H9 (cell line): ENCODE measurements around the gene COLQ. TPM values are rescaled to one million over a fixed set of nuclear protein-coding genes. Genes with fewer than 3 reads are reported as not detected.
A peak's percentile ranks its signal among the peaks of the same experiment; 100 is the strongest.

ENCODE experiments used
- DNase-seq: peaks from one replicate; pipeline ENCODE4 v3.0.0-alpha.2; 2017
- H2AFZ ChIP-seq: one replicate; pipeline ENCODE4 v1.6.1; 2013; ENCODE audit warnings: mild to moderate bottlenecking, low read length, control low read depth, moderate library complexity
- H2AK5ac ChIP-seq: 2 replicates; pipeline ENCODE4 v1.6.1; 2013; ENCODE audit warnings: low read length, control low read depth, mixed read lengths; ENCODE audit not compliant: insufficient read length
- H2BK120ac ChIP-seq: one replicate; pipeline ENCODE4 v1.6.1; 2013; ENCODE audit warnings: low read depth, mild to moderate bottlenecking, low read length, control low read depth, inconsistent platforms; ENCODE audit not compliant: poor library complexity, severe bottlenecking
- H2BK12ac ChIP-seq: 2 replicates; pipeline ENCODE4 v1.6.1; 2013; ENCODE audit warnings: low read length, control low read depth, mixed read lengths, low read depth; ENCODE audit not compliant: insufficient read length
- H2BK15ac ChIP-seq: 2 replicates; pipeline ENCODE4 v1.6.1; 2013; ENCODE audit warnings: low read depth, low read length, control low read depth
- H2BK20ac ChIP-seq: one replicate; pipeline ENCODE4 v1.6.1; 2013; ENCODE audit warnings: low read depth, mild to moderate bottlenecking, low read length, control low read depth, inconsistent platforms; ENCODE audit not compliant: poor library complexity, severe bottlenecking
- H2BK5ac ChIP-seq: 2 replicates; pipeline ENCODE4 v1.6.1; 2013; ENCODE audit warnings: low read length, control low read depth, mixed read lengths; ENCODE audit not compliant: insufficient read length
- H3K14ac ChIP-seq: 2 replicates; pipeline ENCODE4 v1.6.1; 2013; ENCODE audit warnings: low read length, control low read depth; ENCODE audit not compliant: insufficient read depth
- H3K18ac ChIP-seq: 2 replicates; pipeline ENCODE4 v1.6.1; 2013; ENCODE audit warnings: low read depth, mild to moderate bottlenecking, mixed read lengths, low read length, control low read depth; ENCODE audit not compliant: insufficient read length
- H3K23ac ChIP-seq: 2 replicates; pipeline ENCODE4 v1.6.1; 2013; ENCODE audit warnings: low read length, control low read depth, mixed read lengths, low read depth; ENCODE audit not compliant: insufficient read length
- H3K23me2 ChIP-seq: 2 replicates; pipeline ENCODE4 v1.6.1; 2013; ENCODE audit warnings: low read depth, mild to moderate bottlenecking, mixed read lengths, low read length, control low read depth; ENCODE audit not compliant: insufficient read length, poor library complexity, severe bottlenecking
- H3K27ac ChIP-seq: 2 replicates; pipeline ENCODE4 v1.5.1; 2013; ENCODE audit warnings: low read length, control low read depth, mixed read lengths, low read depth; ENCODE audit not compliant: insufficient read length
- H3K27me3 ChIP-seq: 2 replicates; pipeline ENCODE4 v1.6.1; 2013; ENCODE audit warnings: low read length, control low read depth, inconsistent platforms; ENCODE audit not compliant: insufficient read depth
- H3K4ac ChIP-seq: 2 replicates; pipeline ENCODE4 v1.6.1; 2013; ENCODE audit warnings: low read depth, mild to moderate bottlenecking, control low read depth, inconsistent platforms, low read length, moderate library complexity
- H3K4me1 ChIP-seq: 2 replicates; pipeline ENCODE4 v1.6.1; 2013; ENCODE audit warnings: low read length, control low read depth, inconsistent platforms; ENCODE audit not compliant: insufficient read depth
- H3K4me2 ChIP-seq: 2 replicates; pipeline ENCODE4 v1.6.1; 2013; ENCODE audit warnings: low read length, control low read depth, mixed read lengths; ENCODE audit not compliant: insufficient read length, insufficient read depth
- H3K56ac ChIP-seq: 2 replicates; pipeline ENCODE4 v1.6.1; 2013; ENCODE audit warnings: low read depth, mild to moderate bottlenecking, mixed read lengths, low read length, control low read depth; ENCODE audit not compliant: insufficient read length
- H3K79me1 ChIP-seq: 2 replicates; pipeline ENCODE4 v1.6.1; 2013; ENCODE audit warnings: low read depth, mild to moderate bottlenecking, moderate library complexity, low read length, control low read depth, inconsistent platforms; ENCODE audit not compliant: insufficient read depth, poor library complexity, severe bottlenecking
- H3K79me2 ChIP-seq: 2 replicates; pipeline ENCODE4 v1.6.1; 2013; ENCODE audit warnings: low read length, control low read depth, inconsistent platforms; ENCODE audit not compliant: insufficient read depth
- H3K9ac ChIP-seq: 2 replicates; pipeline ENCODE4 v1.6.1; 2013; ENCODE audit warnings: low read length, control low read depth, mixed read lengths; ENCODE audit not compliant: insufficient read length; ENCODE audit errors: extremely low read depth
- H3K9me3 ChIP-seq: one replicate; pipeline ENCODE4 v1.6.1; 2013; ENCODE audit warnings: low read depth, low read length, inconsistent platforms; ENCODE audit not compliant: control insufficient read depth
- H3T11ph ChIP-seq: one replicate; pipeline ENCODE4 v1.6.1; 2013; ENCODE audit warnings: mild to moderate bottlenecking, low read length, control low read depth, inconsistent platforms
- H4K20me1 ChIP-seq: one replicate; pipeline ENCODE4 v1.6.1; 2013; ENCODE audit not compliant: control insufficient read depth, insufficient read length, insufficient read depth
- H4K5ac ChIP-seq: 2 replicates; pipeline ENCODE4 v1.6.1; 2013; ENCODE audit warnings: low read depth, mild to moderate bottlenecking, mixed read lengths, low read length, control low read depth; ENCODE audit not compliant: insufficient read length
- H4K8ac ChIP-seq: replicated peaks from 2 replicates; pipeline ENCODE4 v1.6.1; 2013; ENCODE audit warnings: low read length, control low read depth, mixed read lengths, low read depth; ENCODE audit not compliant: insufficient read length
- H4K91ac ChIP-seq: 2 replicates; pipeline ENCODE4 v1.6.1; 2013; ENCODE audit warnings: low read depth, mild to moderate bottlenecking, moderate library complexity, mixed read lengths, low read length, control low read depth; ENCODE audit not compliant: insufficient read length
- H3K27ac Mint-ChIP-seq, 3 experiments: 2 replicates in 2 of 3; 3 replicates in 1 of 3; pipeline ENCODE4 v1.8.0; 2020 to 2021; ENCODE audit warnings: mixed read lengths in 3 of 3, mild to moderate bottlenecking in 1 of 3, moderate library complexity in 1 of 3
- H3K27me3 Mint-ChIP-seq: 2 replicates; pipeline ENCODE4 v1.8.0; 2021; ENCODE audit warnings: low read depth, mild to moderate bottlenecking, moderate library complexity, mixed read lengths
- H3K36me3 Mint-ChIP-seq, 3 experiments: 2 replicates in 2 of 3; 3 replicates in 1 of 3; pipeline ENCODE4 v1.8.0; 2020 to 2021; ENCODE audit warnings: low read depth in 3 of 3, mixed read lengths in 3 of 3; ENCODE audit not compliant: insufficient read depth in 1 of 3
- H3K4me1 Mint-ChIP-seq, 2 experiments: 2 replicates each; pipeline ENCODE4 v1.8.0; 2020; ENCODE audit warnings: mixed read lengths in 2 of 2
- H3K4me3 Mint-ChIP-seq, 2 experiments: 2 replicates in 1 of 2; 3 replicates in 1 of 2; pipeline ENCODE4 v1.8.0; 2020 to 2021; ENCODE audit warnings: mild to moderate bottlenecking in 2 of 2, mixed read lengths in 2 of 2, moderate library complexity in 1 of 2
- H3K9me3 Mint-ChIP-seq, 2 experiments: 2 replicates in 1 of 2; 3 replicates in 1 of 2; pipeline ENCODE4 v1.8.0; 2020; ENCODE audit warnings: mild to moderate bottlenecking in 2 of 2, mixed read lengths in 2 of 2, moderate library complexity in 1 of 2
- WGBS: extraction: QIAGEN DNeasy Blood & Tissue Kit; methylation state at CpG from one replicate; pipeline ENCODE4 v1.1.7; 2013; ENCODE audit warnings: missing lambda C conversion rate, low lambda C conversion rate, mixed read lengths; ENCODE audit not compliant: insufficient read length; ENCODE audit errors: extremely low coverage; 5-methylcytosine and 5-hydroxymethylcytosine counted together
- total RNA-seq: library from RNA; stranded (reverse); gene quantifications from 2 replicates; pipeline ENCODE4 v1.2.1, GENCODE V29; 2021
- TF ChIP-seq, protein P1 (sequence below): fragments of 200-600 bp; sonication (generic); conservative IDR thresholded peaks from 3 replicates; pipeline ENCODE4 v1.8.0; 2021; ENCODE audit warnings: antibody characterized with exemption, mild to moderate bottlenecking

Gene COLQ
- total RNA-seq, 1 experiment from 2014 or later = 0.61 TPM

- TF ChIP-seq, protein P1, sequence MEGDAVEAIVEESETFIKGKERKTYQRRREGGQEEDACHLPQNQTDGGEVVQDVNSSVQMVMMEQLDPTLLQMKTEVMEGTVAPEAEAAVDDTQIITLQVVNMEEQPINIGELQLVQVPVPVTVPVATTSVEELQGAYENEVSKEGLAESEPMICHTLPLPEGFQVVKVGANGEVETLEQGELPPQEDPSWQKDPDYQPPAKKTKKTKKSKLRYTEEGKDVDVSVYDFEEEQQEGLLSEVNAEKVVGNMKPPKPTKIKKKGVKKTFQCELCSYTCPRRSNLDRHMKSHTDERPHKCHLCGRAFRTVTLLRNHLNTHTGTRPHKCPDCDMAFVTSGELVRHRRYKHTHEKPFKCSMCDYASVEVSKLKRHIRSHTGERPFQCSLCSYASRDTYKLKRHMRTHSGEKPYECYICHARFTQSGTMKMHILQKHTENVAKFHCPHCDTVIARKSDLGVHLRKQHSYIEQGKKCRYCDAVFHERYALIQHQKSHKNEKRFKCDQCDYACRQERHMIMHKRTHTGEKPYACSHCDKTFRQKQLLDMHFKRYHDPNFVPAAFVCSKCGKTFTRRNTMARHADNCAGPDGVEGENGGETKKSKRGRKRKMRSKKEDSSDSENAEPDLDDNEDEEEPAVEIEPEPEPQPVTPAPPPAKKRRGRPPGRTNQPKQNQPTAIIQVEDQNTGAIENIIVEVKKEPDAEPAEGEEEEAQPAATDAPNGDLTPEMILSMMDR = no peak
- Histone ChIP-seq H2BK5ac (no peak overlapping the region), H4K8ac (no peak overlapping the region), H4K5ac (no peak overlapping the region), H2AK5ac (no peak overlapping the region), H2BK12ac (no peak overlapping the region), H3K9me3 (no peaks in the 10 kb centered on the region), H3K4ac (no peak overlapping the region), H3K9ac (no peak overlapping the region), H3K4me2 (no peak overlapping the region), H3K79me1 (no peaks in the 10 kb centered on the region), H2BK15ac (no peak overlapping the region), H3K4me1 (no peaks in the 10 kb centered on the region), H4K91ac (no peak overlapping the region), H3K18ac (no peak overlapping the region), H3K79me2 (no peaks in the 10 kb centered on the region), H2BK120ac (no peak overlapping the region), H3K27me3 (no peaks in the 10 kb centered on the region), H4K20me1 (no peaks in the 10 kb centered on the region), H2BK20ac (no peak overlapping the region), H2AFZ (no peak overlapping the region), H3K27ac (no peak overlapping the region), H3T11ph (no peak overlapping the region), H3K23ac (no peak overlapping the region), H3K14ac (no peak overlapping the region), H3K23me2 (no peaks in the 10 kb centered on the region), H3K56ac (no peak overlapping the region)
- H3K4me1 Mint-ChIP-seq = peaks cover 3% of the 10 kb centered on the region in 2 experiments; a peak in 1 of 4 replicates
- H3K9me3 Mint-ChIP-seq = no peaks in the 10 kb centered on the region
- DNase-seq = no peak
- H3K4me3 Mint-ChIP-seq = no peak overlapping the region
- no peaks in the 10 kb centered on the region; the same call in 1 of the 2 replicates for H3K27me3 Mint-ChIP-seq
- H3K27ac Mint-ChIP-seq = peak overlapping the region in 1 of 3 experiments; percentile 14; a peak in 1 of 7 replicates
- WGBS = no CpG with 5 or more reads among the region's 18 CpGs
- H3K36me3 Mint-ChIP-seq = no peaks in the 10 kb centered on the region
Observed at GRCh38 chr3:15451216-15452113, 70.0 kb downstream of the COLQ start.
